Renal pelvis (tissue), 4 donors: ENCODE measurements around the gene FMNL1. TPM values are rescaled to one million over a fixed set of nuclear protein-coding genes. Genes with fewer than 3 reads are reported as not detected.

ENCODE experiments used
- DNase-seq: peaks from one replicate; pipeline ENCODE4 v3.0.0-alpha.2; 2013
- polyA plus RNA-seq, 3 donors: library from polyadenylated mRNA; unstranded; fragments of 120-200 nt; gene quantifications; one replicate each; pipeline ENCODE4 v1.2.1, GENCODE V29; 2013; ENCODE audit not compliant: insufficient read length in 3 of 3

The FMNL1 gene
- polyA plus RNA-seq, 3 donors = 5.4 to 7.0 (median 6.3) TPM

DNA sequence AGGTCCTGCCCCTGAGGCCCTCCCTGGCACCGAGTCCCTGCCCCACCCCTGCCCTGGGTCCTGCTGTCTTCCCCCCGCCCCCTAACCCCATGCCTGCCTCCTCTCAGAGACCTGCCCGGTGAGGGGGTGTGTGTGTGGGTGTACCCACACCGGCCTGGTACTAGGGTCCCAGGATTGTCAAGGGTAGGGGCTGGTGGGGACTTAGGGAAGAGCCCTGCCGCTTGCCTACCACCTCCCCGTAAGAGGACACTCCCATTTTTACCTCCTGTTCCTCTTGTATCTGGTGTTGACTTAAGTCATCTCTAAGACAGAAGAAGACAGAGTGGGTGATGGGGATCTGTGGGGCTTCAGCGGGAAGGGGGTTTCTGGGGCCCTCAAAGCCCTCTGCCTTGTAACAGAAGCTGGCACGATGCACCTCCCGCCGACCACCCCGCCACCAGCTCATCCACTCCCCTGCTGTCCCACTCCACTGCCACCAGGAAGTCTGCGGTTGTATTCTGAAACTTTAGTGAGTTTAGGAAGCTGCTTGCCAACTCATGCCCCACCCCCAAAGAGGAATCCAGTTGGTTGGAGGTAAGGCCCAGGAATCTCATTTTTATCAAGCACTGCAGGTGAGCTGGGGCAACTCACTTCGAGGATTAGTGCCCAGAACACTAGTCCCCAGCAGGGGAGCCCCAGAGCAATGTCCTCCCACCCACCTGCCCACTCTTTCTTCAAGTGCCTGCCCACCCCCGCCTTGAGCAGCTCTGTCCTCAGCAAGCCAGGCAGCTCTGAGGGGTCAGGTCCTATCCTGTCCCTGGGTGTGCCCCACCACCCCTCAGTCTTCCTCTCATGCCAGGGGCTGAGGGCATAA, 34.7 kb downstream of the FMNL1 start:
- no peak for DNase-seq

DNA sequence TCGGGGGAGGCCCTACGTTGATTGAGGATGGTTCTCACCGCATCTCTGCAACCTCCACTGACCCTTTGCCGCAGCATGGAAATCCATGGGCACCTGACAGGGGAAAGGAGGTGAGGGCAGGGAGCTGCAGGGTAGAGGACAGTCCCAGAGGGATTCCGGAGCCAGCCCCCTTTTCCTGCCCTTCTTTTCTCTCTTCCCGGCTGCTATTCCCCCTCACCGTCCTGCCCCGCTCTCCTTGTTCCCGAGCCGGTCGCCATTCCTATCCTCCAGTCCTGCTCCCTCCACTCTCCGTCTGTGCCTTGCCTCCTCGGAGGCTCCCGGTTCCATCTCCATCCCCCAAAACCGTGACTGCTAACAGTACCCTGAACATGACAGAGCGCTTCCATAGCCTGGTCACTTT, 35.4 kb downstream of the FMNL1 start:
- no peak for DNase-seq

DNA sequence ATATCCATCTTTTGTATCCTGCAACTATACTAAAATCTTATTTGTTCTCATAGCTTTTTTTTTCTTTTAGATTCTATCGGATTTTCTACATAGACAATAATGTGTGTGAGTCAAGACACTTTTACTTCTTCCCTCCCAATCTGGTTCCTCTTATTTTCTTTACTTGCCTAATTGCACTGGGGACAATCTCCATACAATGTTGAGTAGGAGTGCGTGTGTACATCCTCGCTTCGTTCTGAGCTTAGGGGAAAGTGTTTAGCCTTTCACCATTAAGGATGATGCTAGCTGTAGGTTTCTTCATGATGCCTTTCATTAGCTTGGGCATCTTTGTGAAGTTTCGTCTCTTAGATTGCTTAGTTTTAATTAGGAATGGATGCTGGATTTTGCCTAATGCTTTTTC, 37.3 kb downstream of the FMNL1 start:
- DNase-seq = no peak

DNA sequence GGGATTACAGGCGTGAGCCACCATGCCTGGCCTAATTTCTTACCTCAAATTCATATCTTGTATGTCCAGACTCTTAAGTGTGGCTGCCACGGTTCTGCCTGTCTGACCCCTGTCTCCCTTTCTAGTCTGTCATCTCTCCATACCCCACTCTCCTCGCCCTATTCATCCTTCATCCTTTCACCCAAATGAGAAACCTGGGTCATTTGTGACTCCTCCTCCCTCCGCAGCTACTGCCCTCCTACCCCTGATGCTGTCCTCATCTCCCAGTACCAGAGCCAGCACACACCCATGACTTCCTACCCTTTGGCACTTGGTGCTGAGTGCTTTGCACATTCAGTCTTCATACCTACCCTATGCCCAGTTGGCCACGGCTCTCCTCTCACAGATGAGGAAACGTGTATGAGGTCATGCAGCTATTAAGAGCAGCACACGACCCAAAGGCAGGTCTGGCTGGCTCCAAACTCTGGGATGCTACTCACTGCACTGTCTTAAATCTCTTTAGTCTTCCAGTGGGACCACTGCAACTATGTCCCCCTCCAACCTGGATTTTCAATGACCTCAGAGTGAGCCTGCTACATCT, 38.6 kb downstream of the FMNL1 start:
- no peak for DNase-seq

DNA sequence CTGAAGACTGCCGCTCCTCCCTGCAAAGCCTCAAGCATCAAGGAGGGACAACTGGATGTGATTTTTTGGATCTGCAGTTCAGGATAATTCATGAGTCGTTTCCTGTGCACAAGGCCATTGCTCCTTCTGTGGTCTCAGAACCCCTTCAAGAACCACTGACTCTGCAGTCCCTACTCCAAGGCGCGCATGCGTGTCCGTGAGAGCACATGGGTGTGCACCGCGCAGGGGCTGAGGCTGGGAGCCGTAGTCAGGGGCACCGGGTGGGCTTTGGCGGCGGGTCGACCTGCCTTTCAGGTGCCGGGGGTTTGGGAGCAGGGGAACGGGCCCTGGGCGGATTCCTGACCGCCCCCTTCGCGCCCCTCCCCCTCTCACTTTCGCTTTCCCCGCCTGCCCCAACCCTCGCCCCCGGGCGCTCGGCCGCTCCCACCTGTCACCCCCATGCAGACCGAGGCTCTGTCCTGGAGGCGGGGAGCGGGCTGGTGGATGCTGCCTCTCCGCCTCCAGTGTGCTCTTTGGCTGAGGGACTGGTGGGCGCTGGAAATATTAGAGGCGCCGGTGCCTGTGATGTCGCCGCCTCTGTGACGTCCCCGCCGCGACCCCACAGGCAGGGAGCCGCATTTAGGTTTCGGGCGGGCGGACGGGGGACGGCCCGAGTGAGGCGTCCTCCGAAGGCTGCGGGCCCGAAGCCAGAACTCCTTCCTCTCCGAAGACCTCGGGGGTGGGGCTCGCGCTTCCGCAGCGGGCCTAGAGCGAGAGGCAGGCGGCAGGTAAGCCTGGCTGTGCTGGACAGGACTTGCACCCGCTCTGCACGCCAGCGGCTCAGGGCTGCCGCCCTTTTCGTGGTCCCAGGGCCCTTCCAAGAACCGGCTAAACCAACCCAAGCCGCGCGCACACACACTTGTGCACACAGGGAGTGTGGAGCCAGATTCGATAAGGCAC, 40.2 kb downstream of the FMNL1 start, which contains the start of gene SPATA32:
Gene SPATA32 (minus strand): TSS at position 518 of the 939 bp plus-strand sequence. CDS start 78 bp downstream, at position 440.
- peak; percentile 49 for DNase-seq

DNA sequence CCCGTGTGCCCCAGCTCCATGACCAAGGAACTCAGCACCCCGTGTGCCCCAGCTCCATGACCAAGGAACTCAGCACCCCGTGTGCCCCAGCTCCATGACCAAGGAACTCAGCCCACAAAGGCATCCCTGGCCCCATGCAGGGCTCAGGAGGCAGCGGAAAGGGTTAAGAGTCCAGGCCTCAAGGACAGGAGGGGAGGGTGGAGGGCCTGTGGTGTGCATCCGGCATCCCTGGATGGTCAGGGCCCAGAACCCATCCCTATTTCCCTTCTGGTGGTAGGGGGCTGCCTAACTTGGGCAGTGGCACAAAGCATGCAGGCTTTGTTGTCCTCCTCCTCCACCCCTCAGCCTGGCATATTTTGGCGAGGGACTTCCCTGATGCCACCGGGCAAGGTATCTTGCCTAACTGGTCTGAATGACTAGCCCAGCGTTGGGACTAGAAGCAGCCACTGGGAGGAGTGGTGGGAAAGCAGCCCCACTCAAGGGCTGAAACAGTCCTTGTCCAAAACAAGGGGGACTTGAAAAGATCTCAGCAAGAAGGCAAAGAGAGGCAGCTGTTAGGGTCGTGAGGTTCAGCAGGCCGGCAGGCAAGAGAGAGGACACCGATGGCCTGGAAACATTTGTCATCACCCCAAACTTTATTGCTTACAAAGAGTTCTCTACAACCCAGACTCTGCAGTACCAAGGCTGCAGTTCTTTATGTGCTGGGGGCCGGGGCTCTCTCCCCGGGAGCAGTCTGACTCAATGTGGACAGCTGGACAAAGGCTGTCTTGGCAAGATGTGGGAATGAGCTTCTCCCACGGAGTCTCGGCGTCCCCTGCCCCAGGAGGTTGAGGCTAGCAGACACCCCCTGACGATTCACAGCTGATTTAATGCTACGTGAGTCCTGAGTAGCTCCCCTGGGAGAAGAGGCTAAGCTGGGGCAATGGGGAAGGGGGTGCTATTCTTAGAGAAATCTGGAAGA, 41.1 kb downstream of the FMNL1 start:
- DNase-seq = peak; percentile 31

DNA sequence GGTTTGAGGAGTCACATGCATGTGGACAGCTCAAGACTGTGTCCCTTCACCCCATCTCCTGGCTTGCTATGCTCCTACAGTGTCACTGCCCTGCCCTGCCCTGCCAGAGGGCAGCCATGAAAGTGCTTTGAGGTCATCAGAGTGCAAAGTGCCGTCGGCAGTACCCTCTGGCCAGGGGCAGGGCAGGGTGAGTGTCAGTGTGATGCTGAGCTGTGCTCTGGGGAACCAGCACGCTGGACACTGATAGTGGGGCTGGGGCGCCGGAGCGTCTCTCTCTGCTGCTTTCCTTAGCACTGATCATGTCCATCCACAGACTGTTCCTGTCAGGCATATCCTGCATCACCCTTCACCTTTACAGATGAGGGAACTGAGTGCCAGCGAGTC, 41.8 kb downstream of the FMNL1 start:
- no peak for DNase-seq

DNA sequence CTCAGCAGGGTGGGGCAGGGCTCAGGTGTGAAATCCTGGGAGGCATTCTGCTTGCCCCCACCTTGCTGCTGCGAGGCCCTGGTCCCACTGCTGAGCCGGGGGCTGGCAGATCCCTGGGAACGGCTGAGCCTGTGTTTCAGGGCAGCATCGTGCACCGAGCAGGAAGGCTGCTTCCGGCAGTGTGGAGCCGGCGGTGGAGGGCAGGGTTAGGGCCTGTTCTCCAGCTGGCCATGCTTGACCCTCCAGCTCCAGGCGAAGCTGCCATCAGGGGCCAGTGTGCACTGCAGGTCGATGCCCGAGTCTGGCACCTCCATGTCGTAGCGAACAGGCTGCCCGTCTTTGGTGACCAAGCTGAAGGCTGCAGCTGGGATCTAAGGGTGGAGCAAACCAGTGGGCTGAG, 42.7 kb downstream of the FMNL1 start:
- DNase-seq = no peak

DNA sequence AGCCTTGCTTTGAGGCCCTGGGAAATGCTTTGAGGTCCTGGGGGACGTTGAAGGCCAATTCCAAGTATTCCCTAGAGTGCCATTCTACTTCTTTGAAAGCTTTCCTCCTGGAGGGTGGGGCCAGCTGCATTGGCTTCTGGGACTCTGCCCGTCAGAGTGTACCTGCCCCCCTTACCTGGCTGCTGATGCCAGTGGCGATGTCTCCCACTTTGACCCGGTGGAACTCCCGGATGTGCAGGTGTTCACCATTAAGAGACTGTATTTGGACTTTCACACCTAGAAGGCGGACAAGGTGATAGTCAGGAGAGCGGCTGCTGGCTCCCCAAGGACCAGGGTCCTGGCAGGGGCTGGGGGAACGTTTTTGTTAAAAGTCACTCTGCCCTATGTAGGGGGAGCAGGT, 43.3 kb downstream of the FMNL1 start:
- DNase-seq = no peak

DNA sequence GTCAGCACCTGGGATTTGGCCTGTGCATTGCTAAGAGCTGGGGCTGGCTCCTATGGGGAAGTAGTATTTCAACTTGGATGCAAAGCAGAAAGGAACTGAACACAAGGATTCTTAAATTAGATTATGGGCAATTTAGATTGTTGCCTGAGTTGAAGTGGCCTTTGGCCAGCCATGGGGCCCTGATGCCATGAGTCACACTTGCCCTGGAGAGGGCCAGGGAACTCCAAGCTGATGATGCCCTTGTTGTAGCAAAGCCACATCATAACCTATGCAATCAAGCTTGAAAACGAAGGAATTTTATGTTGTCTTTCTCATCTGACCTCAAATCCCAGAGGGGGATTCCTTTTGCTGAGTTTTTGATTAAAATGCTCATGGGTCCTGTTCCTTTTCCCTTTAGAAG, 44.1 kb downstream of the FMNL1 start:
- DNase-seq = no peak

DNA sequence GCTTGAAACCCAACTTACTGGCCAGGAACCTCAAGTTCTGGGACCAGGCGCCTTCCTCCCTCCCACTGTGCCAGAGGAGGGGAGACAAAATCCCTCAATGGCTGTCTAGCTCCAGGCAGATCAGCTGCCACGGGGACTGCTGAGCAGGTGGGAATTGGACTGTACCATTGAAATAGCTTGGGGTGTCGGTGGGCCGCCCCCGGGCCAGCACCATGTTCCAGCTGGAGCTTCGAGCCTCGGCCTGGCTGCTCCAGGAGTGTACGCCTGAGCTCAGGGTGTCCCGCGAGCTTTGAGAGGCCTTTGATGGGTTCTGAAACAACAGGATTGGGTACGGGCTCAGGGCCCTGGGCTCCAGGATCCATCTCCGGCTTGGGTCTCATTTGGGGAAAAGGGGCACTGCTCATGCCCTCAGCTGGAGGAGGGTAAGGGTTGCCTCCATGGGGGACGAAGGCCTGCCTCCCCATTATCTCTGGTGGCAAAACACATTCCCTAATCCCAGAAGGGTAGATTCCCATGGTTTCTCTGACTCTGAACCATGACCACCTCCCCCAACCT, 44.8 kb downstream of the FMNL1 start:
- no peak for DNase-seq

DNA sequence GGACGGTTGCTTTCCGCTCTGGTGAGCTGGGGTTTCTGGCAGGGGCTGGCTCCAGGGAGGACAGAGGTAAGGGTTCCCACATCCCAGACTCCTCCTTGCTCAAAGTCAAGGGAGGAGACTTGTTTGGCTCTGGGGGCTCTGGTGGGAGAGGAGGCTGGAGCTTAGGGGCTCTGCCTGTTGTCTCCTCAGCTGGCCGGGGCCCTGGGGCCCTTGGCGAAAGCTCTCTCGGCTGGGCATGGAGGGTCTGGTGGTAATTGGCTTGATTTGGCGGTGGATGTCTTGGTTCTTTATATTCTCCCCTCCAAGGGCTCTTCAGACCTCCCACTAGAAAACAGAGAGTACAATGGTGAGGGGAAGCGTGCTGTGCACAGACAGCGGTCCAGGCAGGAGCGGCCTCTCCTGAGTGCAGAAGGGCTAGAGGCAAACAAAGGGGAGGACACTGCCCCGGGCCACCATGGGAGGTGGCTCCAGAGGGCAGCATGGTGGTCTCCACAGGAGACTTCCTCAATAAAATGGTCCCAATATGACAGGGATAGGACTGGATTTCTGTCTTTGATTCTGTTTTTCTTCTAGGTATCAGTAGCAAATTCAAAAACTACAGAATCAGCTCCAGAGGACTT, 45.9 kb downstream of the FMNL1 start:
- DNase-seq = no peak

DNA sequence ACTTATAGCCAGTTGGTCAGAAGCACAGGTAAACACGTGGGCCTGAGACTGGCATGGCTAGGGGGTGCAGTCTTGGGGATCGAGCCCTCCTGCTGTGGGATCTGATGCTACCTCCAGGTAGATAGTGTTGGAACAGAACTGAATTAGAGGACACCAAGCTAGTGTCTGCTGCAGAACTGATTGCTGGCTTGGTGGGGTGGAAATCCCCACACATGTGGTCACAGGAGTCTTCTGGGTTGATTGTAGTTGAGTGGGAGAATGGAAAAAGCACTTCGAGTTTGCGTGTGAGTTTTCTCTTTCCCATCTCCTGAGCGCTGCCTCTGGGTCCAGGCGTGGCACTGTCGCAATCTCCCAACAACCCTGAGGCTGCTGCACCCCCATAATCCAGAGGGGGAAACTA, 48.2 kb downstream of the FMNL1 start:
- DNase-seq = no peak

DNA sequence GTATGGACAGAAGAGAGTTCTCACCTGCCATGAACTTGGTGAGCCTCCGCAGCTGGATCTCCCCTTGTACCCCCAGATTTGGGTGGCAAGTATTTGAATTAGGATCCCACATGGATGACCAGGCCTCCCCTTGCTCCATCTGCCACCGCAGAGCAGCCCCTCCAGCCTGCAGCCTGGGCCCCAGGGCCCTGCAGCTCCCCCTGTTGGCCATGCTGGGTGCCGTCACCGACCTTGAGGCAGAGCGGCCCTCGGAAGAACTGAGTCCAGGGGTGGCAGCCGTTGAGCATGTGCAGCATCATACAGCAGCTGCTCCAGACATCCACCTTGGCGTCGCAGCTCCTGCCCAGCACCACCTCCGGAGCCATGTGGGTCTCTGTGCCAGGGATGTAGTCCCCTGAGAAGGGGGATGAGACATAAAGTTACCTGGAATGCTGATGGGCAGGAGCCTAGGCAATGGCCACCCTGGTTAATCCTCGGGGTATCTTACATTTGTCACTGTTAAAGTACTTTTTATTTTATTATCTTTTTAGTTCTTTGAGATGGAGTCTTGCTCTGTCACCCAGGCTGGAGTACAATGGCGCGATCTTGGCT, 49.2 kb downstream of the FMNL1 start:
- DNase-seq = no peak

DNA sequence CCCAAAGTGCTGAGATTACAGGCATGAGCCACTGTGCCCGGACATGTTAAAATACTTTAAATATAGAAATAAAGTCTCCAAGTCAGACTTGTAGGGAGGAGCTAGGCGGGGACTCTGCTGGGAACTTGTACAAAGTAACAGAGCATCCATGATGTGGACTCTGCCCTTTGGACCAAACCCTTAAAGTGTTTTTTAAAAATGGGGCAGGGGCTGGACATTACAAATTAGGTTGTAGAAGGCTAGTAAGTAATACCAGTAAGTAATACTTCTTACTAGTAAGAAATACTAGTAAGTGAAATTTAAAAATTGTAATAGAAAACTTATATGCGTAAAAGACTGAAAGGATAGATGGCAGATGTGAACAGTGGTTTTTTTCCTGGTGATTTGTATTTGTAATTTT, 49.9 kb downstream of the FMNL1 start:
- no peak for DNase-seq

DNA sequence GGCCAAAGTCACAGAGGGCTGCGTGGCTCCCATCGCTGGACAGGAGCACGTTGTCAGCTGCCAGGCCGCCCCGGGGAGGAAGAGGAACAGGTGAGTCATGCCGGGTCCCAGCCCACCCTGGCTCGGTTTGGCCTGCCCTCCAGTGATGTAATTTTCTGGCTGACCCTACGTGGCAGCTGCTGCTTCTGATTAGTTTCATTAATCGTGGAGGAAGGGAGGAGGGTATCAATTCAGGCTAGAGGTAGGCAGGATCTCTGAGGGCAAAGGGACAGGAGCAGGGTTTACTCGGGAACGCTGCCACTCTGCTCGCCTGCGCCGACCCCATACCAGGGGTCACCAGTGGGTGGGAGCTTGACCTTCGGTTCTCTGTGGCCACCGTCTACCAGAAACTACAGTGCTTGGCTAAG, 51.9 kb downstream of the FMNL1 start:
- DNase-seq = no peak

DNA sequence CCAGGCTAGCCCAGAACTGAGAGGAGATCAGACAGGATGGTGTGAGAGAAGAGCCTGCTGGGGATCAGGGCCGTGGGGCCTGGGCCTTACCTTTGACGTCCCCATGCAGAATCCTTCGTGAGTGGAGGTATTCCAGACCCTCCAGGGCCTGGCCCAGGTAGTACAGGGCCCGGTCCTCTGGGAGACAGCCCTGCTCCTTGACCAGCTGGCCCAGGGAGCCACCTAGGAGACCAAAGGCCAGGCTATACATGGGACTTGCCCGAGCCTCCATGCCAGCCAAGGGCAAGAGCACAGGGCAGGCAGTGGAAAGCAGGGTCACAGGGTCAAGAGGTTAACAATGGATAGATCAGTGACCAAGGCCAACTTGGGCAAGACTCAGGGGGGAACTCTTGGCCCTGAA, 52.3 kb downstream of the FMNL1 start:
- no peak for DNase-seq

DNA sequence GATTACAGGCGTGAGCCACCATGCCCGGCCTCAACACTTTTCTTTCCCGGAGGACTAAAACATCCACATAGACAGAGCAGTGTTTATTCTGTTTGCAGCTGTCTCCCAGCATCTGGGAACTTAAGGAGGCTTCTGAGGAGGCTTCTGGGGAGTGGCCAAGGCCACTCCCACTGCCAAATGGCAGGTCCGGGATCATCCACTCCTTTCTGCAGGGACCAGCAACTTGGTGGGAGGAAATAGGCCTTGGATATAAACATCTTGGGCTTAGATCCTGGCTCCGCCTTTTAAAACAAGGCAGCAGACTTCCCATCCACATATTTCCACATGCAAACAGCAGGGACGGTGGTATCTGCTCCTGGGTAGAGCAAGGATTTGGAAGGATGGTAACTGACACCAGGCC, 54.3 kb downstream of the FMNL1 start:
- DNase-seq = no peak

DNA sequence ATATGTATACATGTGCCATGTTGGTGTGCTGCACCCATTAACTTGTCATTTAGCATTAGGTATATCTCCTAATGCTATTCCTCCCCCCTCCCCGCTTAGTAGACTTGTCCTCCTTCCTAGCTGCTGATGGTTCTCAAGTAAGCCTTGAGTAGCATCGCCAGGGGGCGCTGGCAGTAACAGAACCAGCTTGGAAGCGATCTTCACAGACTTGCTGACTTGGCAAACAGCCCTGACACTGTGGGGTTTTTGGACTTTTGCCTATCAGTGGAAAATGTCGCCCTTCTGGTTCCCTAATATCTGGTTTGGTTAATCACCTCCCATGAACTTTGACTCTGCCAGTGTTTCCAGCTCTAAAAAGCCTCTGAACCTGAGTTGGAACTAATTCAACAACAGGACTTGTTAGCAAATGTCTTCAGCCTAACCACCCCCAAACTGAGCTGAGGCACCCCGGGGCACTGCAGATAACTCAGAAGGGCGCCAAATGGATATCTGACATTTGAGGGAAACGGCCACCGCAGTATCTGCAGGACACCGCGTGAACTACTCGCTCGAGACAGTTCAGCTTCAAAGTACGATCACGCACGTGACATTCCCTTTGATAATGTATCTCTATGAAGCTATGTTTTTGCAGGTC, 55.6 kb downstream of the FMNL1 start:
- peak; percentile 90 for DNase-seq

DNA sequence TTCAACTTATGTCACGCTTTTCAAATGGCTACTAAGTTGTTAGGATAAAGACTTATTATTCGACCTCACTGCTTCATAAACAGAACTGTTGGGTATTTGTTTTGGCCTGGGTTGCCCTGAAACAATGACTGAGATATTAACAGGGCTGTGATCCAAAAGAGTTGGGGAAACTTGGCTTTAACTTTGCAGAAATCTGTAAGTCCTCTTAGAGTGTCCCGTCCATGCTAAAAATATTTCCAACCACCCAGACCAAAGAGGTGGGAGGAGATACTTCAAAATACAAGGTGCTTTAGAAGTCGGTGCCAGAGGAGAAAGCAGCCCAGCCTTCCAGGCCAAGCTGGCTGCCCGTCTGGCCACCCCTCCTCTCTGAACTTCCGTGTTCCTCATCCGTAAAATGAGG, 56.3 kb downstream of the FMNL1 start:
- DNase-seq = no peak
